HG02970 (cell line): ENCODE data around the gene NDEL1.

Source experiments
- ATAC-seq: cut with Tn5 transposase; IDR thresholded peaks from one replicate; pipeline ENCODE4 v1.9.1; 2021; ENCODE audit warnings: mild to moderate bottlenecking, moderate library complexity, moderate number of reproducible peaks; ENCODE audit not compliant: unreplicated experiment, low FRiP score

NDEL1 gene

DNA sequence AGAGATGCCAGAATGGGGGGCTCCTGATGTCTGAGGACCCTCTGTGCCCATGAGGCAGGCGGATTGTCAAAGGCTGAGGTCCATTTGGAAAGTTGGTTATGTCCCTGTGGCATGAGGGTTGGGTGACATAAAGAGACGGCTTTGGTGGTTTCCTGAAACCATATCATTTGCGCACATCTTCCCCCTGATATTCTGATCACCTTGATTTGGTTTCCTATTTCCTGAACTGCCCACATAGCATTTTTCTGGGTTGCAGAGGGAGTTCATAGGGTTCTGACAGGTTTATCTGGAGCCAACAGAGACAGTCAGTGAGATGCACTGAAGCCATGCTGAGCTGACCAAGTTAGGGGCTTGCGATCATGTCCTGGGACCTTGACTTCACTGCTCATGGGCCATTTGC, 22.4 kb upstream of the NDEL1 start:
- ATAC-seq = no peak

DNA sequence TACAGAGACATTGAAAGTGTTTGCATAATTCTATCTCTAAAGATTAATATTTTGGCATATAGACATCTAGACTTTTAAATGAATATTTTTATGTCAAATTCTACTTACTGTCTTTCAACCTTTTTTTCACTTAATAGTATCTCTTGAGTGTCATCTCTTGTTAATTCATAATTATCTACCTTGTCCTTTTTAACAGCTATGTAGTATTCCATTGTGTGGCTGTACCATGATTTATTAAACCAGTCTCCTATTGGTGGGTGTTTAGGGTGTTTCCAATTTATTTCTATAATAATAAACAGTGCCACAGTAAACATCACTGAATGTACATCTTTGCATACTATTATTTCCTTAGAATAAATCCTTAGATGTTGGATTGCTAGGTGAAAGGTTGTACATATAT, 21.7 kb upstream of the NDEL1 start:
- no peak for ATAC-seq

DNA sequence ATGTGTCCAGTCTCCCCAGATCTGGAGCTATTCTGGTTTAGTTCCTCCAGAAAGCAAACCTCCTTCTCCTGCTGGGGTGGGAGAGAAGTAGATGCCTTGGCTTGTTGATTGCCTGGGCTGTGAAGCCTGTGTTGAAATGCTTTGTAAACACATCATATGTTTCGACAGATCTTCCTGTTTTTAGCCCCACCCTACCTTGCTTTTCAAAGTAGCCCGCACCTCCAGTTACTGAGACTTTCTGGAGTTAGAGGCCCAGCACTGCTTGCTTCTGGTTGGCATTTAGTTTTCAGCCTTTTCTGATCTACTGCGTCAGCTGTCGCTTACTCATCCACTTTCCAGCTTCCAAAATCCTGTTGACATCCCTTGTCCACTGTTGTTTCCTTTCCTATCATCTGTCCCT, 17.9 kb upstream of the NDEL1 start:
- ATAC-seq = no peak

DNA sequence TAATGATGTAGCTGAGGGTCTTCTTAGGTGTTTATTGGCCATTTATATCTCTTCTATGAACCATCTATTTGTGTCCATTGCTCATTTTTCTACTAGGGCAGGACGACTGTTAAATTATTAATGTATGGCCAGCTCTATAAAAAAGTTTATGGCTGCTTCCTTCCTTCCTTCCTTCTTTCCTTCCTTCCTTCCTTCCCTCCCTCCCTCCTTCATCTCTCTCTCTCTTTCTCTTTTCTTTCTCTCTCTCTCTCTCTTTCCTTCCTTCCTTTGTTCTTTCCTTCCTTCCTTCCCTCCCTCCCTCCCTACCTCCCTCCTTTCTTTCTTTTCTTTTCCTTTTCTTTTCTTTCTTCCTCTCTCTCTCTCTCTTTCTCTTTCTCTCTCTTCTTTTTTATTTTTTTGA, 17.2 kb upstream of the NDEL1 start:
- no peak for ATAC-seq

DNA sequence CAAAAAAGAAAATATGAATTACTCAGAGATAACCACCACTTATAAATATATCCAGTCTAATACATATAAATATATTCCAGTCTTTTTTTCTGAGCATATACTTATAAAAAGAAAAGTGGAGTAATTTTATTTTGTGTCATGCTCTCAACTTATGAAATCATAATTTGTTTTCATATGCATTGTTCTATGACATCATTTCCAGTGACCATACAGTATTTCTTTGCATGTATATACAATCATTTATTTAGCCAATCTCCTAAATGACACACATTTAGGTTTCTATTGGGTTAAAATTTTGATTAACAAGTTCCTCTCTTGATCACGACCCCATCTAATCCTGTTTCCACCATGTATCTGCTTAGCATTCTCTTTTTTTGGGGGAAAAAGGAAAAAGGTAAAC, 16.4 kb upstream of the NDEL1 start:
- ATAC-seq = no peak

DNA sequence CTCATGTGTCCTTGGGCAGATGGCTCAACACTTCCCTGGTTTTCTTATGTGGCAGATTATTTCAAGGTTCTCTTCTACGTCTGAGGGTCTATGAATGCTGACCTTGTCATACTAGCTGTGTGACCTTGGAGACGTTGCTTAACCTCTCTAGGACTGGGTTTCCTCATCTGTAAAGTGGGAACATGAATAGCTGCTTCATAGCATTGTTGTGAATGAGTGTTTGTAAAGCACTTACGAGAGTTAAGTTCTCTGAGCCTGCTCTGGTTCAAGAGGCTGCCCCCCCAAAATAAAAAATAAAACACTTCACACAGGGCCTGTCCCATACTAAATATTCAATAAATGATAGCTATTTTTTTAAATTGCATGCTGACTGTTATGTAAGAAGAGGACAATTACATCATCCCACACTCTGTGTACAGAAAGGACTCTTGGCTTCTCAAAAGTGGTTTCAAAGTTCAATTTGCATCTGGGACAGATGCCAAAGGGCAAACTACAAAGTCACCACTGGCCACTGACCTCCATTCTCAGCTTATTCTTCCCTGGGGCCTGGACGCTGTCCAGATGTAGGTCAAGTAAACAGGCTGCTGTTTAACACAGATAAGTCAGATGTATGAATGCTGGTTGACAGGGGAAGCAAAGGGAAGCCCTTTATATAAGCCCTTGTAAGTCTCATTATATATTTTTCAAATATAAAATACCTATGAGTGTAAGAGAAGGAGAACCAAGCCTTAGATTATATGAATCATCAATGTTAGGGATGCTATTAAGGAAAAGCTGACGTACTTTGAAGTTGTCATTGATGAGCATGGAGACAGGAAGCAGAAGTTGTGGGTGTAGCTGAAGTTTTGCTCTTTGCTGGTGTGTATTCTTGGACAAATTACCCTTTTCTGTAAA, 15.4 kb upstream of the NDEL1 start:
- ATAC-seq = no peak

DNA sequence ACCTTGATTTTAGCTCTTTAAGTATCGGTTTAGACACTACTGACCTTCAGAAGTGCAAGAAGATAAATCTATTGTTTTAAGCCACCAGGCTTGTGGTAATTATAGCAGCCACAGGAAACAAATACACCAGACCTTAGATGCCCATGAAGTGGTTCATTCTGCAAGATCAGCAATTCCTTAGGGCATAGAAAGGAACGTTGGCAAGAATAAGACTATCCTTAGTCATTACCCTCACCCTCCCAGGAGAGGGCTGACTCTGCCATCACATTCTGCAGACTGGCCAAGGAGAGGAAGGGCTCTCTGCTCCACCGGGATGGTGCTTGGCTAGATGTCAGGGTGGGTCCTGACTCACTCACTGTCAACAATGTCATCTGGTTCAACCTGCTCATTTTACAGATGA, 14.1 kb upstream of the NDEL1 start:
- ATAC-seq = no peak

DNA sequence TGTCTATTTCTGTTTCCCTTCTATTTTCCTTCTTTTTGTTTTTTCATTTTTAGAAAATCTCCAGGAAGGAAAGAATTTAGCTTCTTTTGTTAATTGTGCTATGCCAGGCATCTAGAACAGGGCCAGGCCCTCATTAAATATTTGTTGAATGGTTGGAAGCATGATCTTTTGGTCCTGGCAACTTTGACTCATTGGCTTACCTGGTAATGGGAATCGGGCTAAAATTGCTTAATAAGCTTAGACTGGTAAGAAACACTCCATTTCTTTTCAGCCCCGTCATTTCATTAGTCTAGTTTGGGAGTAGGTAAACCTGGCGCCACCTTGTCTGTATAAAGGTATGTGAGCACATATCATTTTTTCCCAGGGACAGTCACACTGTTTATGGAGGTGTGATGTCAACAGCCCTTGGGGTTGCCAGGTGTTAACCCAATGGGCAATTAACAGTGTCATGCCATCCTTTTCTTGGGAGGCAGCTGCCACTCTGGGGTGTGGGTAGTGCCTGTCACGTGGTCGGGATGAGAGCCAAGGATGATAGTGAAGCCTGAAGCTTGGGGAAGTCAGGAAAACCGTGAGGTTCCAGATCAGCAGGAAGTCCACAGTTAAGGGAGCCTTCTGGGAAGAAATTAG, 9.5 kb upstream of the NDEL1 start:
- no peak for ATAC-seq

DNA sequence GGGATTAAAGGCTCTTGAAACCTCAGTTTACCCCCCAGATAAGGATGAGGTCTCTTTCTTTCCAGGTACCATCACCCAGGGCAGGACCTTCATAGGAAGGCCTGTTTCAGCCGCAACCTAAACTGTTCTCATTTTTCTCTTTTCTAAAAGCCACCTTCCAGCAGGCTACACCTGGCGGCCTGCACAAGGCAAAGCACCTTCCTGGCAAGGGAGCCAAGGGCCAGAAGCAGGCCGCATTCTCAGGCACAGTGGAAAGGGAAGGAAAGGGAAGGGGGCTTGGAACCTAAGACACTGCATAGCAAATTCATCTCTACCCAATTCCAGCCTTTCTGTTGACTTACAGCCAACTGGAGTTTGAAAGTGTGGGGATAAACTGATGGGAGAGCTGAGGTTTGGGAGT, 8.9 kb upstream of the NDEL1 start:
- no peak for ATAC-seq

DNA sequence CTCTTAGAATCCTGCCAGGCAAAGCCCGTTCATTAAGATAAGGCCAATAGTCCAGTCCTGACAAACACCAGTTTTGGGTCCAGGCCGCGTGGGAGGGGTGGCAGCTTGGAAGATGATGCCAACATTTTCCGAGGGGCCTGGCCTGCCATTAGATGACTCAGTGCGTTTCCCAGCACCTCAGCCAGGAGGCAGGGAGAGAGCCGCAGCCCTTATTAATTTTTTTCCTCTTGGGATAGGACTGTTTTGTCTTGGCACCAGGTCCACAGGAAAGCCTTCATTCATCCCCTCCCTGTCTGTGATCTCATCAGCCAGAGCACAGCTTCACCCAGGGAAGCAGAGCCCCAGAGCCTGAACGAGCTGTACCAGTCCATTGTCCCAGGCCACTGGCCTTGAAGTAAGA, 4.7 kb upstream of the NDEL1 start:
- no peak for ATAC-seq

DNA sequence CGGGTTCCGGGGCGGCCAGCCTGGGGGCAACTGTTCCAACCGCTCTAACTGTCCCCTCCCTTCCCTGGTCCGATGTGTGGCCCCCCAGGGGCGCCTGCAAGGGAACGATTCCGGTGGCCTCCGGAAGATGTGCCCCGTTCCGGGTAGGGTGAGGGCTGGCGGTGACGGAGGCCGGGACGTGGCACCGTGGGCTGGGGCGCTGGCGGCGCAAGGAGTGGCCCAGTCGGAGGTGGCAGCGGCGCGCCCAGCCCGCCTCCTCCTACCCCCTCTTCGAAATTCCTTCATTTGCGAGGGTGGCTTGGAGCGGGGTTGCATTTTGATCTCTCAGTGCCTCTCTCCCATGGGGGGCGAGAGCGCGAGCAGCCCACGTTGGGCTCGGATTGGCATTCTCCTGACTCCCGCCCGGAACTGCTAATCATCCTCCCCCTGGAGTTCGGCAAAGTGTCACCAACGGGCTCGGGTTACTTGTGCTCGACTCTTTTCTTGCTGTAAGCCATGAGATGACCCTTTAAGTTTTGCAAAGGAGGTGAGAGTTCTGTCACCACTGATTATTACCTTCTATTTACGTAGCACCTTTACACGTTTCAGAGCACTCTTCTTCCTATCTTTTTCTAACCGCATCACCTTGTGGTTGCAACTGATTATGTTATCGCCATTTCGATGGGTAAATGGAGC, 622 bp downstream of the NDEL1 start:
- no peak for ATAC-seq

DNA sequence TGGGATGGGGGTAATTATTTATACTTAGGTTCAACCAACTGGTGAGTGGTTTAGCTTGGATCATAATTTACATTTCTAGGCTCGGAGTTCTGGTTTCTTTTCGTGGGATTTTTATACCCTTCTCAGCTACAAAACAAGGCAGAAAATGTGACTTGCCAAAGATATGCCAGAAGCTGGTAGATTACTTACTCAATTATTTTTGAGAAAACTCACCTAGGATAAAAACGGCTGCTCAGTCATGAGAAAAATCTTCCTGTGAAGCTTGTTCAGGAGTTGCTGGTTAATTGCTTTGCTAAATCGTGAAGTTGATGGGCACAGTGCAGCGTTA, 1.1 kb downstream of the NDEL1 start:
- ATAC-seq = no peak

DNA sequence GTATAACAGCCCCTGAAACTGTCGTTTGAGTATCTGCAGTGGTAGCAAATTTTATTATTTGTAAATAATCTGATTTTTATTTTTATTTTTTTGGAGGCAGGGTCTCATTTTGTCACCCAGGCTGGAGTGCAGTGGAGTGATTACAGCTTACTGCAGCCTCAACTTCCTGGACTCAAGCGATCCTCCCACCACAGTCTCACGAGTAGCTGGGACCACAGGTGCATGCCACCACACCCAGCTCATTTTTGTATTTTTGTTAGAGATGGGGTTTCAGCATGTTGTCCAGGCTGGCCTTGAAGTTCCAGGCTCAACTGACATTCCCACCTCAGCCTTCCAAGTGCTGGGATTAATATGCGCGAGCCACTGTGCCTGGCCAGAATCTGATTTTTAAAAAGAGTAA, 2.8 kb downstream of the NDEL1 start:
- no peak for ATAC-seq

DNA sequence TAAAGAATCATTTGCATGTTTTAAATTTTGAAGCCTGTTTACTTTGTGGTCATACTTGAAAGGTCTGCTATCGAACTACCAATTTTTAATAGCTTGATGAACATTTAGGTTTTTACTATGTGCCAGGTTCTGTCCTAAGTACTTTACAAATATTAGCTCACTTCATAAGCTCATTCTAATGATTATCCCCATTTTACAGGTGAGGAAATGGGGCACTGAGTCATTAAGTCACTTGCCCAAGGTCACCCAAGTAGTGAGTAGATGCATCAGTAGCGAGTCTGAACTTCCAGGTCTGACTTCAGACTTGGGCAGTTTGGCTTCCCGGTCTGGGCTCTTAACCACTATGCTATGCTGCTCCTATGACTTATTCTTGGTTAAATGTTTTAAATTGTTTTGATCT, 4.0 kb downstream of the NDEL1 start:
- ATAC-seq = no peak

DNA sequence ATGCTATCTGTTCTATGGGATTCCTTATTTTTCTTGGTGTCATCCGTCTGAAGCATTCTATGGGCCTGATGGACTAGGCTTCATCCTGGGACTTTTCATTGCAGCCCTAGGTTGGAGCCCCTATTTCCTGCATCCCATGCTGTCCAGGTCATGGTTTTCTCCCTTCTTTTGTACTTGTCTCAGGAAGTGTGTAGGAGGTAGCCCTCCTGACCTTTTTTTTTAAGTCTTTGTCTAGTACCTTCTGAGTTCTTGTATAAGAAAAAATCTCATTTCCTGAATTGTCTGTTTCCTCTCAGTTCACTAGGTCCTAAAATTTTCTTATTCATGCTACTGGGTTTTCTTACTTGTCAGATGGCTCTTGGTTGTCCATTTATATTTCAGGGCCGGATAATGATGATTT, 6.0 kb downstream of the NDEL1 start:
- no peak for ATAC-seq

DNA sequence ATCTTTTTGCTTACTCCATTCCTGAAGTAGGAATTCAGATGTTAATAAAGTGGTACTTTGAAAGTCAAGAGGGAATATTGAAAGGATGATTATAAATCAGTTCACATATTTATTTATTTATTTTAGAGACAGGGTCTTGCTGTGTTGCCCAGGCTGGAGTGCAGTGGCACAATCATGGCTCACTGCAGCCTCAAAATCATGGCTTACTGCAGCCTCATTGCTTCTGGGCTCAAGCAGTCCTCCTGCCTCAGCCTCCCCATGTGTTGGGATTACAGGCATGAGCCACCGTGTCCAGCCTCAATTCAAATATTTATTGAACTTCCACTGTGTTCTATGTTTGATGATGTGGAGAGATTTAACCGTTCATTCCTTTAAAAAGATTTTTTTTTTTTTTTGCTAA, 6.6 kb downstream of the NDEL1 start:
- no peak for ATAC-seq

DNA sequence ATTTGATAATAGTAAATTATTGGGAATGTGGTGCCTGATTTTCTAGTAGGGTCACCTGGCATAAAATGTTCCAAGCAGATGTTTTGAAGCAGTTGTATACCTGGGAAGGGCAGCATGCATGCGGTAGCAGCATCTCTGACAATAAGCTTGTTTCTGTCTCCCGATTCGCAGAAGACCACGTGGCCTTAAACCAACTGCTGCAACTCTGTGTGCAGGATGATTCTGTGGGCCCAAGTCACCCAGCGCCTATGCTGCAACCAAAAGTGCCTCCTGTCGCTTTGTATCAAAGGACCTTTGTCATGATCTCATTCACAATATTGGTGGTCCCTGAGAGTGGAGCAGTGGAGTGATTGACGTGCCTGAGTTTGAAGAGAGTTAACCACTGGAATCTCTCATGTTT, 8.1 kb downstream of the NDEL1 start:
- no peak for ATAC-seq

DNA sequence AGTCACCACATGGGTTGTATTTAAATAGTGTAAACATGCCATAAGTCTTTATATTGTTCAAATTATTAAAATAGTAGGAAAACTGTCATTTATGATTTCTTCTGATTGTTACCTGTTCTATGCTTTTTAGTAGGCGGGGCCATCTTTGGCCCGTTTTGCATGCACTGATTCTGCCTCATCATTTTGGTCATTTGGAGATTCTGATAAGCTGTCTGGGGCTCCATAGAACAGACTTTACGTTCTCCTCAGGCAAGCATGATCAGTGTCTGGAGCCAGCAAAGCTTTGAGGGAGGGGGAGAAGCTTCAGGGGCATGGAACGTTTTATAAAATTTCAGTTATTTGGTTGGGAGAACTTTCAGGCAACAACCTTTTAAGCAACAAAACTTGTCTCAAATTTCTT, 8.8 kb downstream of the NDEL1 start:
- ATAC-seq = no peak

DNA sequence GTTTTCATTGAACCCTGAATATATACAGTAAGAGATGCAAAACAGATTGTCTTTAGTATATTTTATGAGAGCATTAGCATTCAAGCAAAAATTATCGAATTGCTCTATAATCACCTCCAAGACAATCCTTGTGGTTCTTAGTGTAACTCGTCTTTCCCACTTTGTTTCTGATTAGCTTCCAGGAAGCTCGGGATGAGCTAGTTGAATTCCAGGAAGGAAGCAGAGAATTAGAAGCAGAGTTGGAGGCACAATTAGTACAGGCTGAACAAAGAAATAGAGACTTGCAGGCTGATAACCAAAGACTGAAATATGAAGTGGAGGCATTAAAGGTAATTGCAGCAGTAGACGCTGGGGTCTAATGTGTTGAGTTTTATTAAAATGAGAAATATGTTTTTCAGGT, 9.9 kb downstream of the NDEL1 start:
- ATAC-seq = no peak

DNA sequence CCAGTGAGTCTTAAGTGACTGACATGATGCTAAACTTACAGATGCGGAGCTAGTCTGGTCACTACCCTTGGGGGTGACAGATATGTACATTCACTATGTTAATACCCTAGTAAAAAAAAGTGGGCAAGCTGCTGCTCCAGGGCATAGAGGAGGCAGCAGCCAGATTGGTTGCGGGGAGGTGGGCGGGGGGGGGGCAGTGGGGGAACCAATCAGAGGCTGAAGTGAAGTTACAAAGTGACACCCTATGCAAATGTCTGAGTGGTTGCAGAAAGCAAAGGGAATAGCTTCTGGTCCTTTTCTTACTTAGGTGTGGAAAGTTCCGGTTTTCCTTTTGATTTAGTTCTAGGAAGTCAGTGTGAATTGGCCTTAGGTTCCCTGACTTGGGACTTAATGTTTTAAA, 12.1 kb downstream of the NDEL1 start:
- ATAC-seq = no peak

DNA sequence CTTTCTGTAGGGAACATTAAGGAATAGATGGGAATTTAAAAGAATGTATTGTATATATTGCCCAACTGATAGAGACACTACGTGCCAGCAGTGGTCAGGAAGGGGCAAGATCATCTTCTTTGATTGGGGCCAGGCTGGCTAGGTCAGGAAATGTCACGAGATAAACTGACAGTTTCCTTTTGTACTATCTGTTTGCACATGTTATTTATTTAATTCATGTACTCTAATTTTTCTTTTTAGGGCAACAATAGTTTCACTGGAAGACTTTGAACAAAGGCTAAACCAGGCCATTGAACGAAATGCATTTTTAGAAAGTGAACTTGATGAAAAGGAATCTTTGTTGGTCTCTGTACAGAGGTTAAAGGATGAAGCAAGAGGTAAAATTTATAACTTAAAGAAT, 12.6 kb downstream of the NDEL1 start:
- no peak for ATAC-seq
